LoVo (cell line): ENCODE data around the gene SNX17.
A peak's percentile ranks its signal among the peaks of the same experiment; 100 is the strongest.

Experiments used
- DNase-seq: peaks from one replicate; pipeline ENCODE4 v3.0.0-alpha.2; 2016; ENCODE audit warnings: low spot score

SNX17 gene

DNA sequence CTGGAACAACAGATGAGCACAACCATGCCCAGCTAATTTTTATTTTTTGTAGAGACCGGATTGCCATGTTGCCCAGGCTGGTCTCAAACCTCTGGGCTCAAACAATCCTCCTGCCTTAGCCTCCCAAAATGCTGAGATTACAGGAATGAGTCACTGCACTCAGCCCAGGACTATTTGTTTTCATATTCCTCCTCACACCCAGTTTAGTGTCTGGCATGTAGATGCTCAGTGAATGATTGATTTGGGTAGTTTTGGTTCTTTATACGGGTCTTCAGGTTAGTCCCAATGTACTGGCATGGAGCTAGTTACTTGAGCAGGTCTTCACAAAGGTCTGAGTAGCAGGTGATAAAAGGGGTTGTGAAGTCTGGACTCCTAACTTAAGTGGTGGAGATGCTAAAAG lies 6.5 kb upstream of the SNX17 start:
- DNase-seq: no peak

DNA sequence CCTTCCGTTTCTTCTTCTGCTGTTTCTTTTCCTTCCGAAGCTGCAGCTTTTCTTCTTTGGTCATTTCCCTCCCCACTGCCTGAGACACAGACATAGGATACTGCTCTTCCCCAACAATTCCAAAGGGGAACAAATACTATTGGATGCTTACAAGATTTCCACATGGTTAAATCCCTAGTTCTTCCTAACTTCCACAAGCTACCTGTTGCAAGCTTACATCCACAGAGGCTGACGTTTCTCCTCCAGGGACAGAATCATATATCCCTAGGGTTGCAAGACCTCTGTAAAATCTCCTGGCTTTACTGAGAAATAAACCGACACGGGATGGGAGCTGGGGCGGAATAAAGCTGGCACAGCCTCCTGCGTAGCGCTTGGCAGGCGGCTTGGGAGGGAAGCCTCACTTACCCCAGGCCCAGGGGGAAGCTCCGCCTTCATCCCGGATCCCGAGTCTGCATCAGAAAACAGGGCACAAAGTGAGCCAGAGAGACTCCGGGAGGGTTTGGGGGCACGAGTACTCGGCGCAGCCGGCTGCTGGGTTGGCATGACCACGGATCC lies 868 bp upstream of the SNX17 start:
- peak; percentile 38 for DNase-seq

DNA sequence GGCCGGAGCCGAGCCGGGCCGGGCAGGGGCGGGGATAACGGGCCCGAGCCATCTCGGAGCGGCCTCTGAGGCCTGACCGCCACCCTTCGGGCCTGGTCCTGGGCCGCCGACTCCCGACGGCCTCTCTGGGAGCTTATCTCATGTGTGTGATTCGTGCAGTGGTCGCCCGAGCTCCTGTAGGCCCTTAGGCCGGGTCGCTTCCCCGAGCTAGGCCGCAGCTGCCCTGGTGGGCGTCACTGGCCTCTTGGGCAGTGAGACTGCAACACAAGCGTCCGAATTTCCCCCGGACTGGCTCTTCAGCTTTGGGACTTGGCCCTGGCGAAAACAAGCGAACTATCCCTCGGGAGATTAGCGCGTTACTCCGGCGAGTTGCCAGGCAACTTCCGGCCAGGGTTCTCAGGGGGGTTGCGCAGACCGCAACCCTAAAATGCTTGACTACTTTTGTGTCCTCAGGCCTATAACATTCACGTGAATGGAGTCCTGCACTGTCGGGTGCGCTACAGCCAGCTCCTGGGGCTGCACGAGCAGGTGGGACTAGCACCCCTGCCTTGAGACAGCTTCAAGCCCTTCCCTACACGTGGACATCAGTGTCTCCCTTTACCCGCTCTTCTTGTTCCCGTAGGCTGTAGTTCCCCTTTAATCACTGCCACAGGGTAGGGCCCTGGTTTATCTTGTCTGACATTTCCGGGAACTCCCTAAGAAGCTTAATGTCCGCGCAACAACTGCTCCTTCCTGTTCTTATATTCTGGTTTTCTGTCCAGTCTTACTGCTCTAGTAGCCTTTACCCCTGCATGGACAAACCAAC lies 602 bp downstream of the SNX17 start:
- DNase-seq: peak; percentile 25

DNA sequence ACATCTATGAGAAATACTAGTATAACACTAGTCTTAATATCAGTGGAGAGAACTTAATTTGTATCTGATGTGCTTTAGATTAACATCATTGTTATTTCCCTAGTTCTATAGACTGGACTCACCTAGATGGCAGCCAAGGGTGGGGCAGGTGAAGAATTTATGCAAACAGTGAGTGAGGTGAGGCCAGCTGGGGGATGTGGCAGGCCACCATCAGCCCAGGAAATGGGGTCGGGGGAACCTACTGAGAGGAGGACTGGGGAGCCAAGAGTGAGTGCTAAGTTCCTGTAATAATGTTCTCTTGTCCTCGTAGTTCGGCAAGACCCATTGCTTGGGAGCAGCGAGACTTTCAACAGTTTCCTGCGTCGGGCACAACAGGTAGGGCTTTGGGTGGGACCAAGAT lies 2.5 kb downstream of the SNX17 start:
- DNase-seq: no peak

DNA sequence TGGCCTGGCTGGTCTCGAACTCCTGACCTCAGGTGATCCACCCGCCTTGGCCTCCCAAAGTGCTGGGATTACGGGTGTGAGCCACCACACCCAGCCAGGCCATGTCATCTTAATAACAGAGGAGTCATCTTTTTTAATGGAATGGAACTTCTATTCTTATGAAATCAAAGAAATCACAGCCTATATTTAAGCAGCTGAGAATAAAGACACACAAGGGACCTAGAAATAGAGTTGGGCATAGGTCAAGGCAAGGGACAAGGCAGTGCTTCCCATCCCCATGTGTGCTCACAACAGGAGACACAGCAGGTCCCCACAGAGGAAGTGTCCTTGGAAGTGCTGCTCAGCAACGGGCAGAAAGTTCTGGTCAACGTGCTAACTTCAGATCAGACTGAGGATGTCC lies 3.2 kb downstream of the SNX17 start:
- no peak for DNase-seq

DNA sequence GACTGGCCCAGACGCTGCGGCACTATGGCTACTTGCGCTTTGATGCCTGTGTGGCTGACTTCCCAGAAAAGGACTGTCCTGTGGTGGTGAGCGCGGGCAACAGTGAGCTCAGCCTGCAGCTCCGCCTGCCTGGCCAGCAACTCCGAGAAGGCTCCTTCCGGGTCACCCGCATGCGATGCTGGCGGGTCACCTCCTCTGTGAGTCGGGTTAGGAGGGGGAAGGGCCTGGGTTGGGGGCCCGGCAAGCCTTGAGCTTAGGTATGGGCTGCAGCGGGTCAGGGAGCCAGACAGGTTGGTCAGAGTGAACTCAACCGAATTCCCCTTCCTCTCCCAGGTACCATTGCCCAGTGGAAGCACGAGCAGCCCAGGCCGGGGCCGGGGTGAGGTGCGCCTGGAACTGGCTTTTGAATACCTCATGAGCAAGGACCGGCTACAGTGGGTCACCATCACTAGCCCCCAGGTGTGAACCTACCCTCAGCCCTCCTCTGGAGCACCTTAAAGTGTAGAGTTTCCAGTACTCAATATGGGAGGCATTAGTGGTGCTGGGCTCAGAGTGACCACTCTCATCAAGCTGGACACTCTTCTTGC lies 5.2 kb downstream of the SNX17 start:
- DNase-seq: no peak

DNA sequence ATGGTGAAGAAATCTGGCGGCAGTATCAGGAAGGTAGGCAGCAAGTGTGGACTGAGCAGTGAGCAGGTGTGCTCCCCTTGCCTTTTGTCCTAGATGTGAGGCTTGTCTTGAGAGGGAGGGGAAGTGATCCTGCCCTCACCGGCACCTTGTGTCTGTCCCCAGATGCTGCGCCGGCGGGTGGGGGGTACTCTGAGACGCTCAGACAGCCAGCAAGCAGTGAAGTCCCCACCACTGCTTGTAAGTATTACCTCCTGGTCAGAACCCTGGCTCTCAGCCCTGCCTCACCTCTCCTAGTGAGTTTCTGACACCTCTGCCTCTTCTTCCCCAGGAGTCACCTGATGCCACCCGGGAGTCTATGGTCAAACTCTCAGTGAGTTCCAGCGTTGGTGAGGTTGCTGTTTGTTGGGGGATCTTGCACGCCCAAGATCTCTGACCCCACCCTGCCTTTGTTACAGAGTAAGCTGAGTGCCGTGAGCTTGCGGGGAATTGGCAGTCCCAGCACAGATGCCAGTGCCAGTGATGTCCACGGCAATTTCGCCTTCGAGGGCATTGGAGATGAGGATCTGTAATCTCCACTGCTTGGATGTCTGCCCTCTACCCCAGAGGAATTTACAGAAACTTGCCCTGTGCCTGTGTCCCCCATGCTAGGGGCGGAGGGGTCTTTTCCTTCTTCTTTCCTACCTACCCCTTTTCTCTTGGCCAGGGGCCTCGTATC lies 5.9 kb downstream of the SNX17 start:
- no peak for DNase-seq

DNA sequence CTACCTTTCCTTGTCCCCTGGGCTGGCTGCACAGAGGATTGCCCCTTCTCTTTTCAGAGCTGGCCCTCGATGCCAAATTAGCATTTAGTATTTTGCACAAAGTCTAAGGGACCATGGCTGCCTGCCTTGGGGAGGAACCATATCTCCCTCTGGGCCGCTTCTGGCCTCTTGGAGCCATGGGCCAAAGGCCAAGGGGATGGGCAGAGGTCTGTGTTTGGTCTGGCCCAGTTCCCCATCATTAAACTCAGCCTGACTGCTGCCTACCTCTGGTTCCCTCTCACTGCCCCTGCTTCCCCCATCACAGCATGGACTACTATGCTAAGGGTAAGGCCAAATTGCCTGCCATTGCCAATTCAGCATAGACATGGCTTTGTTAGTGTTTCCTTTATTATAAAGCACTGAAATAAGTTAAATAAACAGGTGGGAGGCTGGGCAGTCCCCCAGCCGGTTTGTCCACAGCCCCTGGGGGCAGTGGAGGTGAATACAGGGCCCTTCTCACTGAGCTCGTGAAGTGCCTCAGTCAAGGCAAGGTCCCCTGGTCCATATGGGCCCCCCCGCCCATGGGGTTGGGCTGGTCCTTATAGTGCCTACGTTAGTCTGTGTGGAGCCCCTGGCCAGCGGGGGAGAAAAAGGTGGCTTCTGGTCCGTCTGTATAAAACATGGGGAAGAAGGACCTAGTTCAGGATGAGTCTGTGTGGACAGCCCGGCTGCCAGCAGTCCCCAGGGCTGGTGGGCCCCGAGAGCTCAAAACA lies 6.6 kb downstream of the SNX17 start:
- DNase-seq: no peak

DNA sequence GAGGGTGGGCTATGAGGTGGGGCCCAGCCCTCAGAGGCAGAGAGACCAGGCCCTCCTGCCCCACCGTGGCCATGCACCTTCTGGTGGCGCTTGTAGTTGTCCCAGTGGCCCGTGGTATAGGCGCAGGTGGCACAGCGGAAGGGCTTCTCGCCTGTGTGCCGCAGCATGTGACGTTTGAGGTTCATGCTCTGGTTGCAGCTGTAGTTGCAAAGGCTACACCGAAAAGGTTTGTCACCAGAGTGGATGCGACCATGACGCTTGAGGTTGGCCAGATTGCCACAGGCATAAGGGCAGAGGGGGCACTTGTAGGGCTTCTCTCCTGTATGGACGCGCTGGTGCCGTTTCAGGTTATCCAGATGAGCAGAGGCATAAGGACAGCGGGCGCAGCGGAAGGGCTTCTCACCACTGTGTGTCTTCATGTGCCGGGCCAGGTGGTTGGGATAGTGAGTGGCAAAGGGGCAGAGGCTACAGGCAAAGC lies 7.2 kb downstream of the SNX17 start:
- DNase-seq: no peak

DNA sequence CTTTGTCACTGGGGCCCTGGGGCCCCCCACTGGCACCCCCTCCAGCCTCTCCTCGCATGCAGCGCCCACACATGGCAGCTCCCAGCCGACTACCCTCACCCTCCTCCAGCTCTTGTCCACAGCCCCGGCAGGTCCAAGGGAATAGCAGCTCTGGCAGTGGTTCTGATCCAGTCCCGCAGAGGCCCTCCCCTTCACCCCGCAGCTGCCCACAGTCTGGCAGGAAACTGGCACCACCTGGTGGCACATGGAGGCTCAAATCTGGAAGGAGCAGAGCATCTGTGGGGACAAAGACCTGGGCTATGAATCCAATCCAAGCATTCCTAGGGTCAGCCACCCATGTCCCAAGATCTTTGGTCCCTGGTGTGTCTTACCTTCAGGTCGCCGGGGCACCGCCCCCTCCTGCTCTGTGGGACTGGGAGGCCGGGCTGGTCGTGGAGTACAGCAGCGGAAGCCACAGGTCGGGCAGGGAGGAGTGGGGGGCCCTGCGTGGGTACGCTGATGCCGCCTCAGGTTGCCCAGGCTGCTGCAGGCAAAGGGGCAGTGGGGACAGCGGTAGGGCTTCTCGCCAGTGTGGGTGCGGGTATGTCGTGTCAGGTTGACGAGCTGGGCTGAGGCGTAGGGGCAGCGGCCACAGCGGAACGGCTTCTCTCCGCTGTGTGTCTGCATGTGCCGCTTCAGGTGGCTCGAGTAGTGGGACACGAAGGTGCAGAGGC lies 7.8 kb downstream of the SNX17 start:
- no peak for DNase-seq

DNA sequence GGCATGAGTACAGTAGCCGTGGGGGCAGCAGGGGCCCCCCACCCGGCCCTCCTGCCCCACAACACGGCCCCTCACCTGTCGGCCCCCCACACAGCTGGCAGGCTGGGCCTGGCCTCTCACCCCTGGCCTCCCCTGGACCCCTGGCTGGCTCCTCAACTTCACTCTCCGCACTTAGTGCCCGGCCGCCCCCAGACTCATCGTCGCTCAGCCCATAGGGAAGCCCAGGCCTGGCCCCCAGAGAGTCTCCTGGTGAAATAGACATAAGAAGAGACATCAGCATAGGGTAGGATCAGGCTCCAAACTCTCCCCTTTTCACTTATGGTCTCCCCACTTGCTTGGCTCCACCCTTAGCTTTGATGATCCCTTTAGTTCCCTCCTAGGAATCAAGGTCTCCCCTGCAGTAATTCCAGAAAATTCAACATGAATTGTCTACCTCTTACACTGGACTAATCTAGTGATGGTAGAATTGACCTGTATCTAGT lies 8.4 kb downstream of the SNX17 start:
- no peak for DNase-seq

DNA sequence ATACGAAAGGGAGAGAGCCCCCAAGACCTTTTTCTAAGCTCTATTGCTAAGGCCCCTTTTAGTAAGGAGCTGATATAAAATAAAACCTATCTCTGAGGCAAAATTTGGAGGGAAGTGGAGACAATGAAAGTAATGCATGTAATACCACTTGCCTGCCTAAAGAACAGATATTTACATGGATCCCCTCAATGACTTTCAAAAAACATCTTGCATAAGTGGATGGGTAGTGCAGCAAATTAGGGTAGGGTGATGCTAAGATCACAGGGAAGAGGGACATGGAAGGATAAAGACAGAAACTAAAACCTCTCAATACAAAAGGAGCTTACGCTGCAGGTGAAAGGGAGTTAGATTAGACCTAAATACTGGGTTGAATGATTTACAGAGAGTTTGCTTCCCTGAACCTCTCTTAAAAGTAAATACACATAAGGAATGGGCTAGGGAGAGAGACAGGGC lies 9.0 kb downstream of the SNX17 start:
- DNase-seq: no peak

DNA sequence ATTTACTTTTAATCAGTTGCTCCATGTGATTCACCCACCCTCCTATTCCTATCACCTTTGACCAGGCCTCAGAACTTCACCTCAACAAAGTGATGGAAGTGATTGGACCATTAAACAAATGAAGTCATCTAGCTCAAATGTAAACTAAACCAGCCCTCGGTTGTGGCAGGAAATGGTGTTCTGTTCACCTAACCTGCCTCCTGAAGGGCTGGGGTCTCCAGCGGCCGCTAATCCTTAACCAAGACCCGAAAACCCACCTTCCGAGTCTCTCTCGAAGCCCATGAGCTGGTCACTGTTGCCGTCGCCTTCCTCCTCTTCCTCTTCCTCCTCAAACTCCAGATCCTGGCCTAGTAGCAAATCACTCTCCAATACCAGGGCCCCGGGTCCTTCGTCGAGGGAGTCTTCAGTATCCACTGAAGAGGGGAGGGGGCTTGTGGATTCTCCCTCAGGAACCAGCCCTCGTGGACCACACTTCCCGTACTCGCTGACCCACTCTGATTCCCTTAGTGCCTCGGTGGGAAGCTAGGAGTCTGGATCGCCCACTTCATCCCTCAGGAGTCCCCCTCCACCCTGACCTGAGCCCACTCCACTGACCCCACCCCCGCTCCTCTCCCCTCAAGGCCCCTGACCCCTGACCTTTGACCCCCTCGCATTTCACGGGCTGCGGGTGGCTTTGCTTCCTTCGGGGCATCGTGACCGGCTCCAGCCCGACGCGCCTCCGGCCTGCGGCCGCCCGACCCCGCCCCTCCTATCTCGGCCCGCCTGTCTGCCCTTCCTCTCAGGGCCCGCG lies 9.6 kb downstream of the SNX17 start:
- DNase-seq: no peak

DNA sequence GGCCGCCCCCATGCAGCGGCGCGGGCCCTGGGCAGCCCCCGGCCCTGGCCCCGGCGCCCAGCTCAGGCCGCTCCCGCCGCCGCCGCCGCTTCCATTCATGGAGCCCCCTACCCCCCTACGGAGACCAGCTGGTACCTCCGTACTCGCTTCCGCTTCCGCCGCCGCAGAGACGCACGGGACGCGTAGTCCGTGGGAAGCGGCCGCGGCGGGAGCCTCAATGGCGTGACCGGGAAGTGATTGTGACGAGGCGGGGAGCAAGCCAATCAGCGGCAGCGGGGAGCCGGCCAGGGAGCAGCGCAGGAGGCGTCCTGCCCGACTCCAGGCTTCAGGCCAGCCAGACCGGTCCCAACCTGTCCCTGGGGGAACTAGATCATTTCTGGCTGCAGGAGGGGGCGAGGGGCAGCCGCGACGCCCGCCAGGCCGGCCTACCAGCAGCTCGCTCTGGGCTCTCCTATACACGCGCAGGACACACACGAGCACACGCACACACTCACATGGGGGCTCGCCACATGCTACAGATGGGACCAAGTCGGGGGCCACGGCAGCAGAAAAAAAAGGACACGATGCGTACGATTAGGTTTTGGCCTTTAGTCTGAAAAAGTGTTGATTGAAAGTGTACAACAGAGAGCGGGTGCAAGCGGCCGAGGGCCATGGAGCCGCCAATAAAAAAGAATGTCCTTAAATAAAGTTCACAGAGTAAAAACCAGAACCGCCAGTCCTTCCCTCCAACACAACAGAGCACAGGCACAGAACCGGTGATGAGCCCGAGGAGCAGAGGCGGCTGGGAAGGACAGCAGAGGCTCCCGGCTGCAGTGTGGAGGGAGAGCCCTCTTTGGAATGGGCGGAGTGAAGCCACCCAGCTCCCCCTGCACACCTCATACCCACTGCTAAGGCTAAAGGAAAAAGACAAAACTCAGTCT lies 10.5 kb downstream of the SNX17 start, which contains the start of gene ZNF513:
Gene ZNF513, minus strand, starts transcription at position 109 of the 920 bp plus-strand sequence. CDS start 208 bp downstream, outside the sequence.
- DNase-seq: no peak

DNA sequence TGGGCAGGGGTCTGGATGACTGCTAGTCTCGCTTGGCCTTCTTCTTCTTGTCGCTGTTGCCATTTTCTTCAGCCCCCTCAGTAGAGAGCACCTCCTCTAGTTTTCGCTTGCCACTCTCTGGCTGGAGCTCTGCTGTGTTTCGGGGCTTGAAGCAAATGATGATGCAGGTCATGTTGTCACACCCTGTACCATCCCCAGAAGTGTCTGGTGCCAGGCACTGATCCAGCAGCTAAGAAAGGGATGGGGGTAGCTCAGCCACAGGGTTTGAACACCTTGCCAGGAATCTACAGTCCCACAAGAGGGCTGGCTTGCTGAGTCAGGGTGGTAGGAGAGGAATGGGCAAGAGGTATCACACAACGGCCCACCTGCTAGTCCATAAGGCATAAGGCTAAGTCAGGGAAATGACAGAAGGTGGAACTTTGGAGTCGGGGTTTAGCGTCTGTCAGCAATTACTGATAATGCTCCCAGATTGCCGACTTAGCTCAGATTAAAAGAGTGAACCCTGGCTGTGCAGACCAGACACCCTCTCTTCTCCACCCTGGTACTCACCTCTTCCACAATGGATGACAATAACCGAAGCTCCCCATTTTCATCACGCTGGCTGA lies 11.3 kb downstream of the SNX17 start:
- DNase-seq: no peak

DNA sequence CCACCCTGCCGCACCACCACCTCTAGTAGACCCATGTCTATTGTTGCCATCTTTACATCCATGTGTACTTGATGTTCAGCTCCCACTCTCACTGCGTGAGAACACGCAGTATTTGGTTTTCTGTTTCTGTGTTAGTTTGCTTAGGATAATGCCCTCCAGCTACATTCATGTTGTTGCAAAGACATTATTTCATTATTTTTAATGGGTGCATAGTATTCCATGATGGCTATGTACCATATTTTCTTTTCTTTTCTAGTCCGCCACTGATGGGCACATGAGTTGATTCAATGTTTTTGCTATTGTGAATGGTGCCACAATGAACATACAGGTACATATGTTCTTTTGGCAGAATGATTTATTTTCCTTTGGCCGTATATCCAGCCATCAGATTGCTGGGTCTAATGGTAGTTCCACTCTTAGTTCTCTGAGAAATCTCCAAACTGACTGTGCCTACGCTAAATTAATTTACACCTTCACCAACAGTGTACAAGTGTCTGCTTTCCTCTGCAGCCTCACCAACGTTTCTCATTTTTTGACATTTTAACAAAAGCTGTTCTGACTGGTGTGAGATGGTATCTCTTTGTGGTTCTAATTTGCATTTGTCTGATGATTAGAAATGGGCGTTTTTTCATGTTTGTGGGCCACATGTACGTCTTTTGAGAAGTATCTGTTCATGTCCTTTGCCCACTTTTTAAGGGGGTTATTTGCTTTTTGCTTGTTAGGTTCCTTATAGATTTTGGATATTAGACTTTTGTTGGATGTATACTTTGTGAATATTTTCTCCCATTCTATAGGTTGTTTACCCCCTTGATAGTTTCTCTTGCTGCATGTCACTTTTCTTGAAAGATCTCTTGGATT lies 20.6 kb downstream of the SNX17 start:
- no peak for DNase-seq

DNA sequence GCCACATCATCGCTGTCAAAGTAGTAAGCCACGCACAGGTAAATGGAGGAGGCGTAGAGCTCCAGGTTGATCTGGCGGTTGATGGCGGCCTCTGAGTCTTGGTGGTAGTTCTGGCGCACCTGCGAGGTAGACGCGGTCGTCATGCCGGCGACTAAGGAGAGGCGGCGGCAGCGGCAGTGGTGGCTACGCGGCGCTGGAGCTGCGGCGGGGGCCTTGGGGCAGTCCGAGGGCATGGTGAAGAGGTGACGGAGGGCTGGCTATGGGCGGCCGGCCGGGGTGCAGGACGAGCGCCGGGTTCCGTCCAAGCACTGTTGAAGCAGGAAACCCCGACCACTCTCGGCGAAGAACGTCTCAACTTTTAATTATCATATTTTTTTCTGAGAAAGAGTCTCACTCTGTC lies 22.8 kb downstream of the SNX17 start:
- DNase-seq: no peak

DNA sequence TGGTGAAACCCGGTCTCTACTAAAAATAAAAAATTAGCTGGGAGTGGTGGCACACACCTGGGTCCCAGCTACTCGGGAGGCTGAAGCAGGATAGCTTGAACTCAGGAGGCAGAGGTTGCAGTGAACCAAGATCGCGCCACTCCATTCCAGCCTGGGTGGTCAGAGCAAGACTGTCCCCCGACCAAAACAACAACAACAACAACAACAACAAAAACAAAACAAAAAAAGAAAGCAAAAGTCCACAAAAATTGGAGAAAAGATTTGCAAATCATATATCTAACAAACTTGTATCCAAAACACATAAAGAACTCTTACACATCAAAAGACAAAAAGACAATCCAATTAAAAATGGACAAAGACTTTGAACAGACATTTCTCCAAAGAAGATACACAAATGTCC lies 28.5 kb downstream of the SNX17 start:
- DNase-seq: no peak
